DOHH2 (cell line): ENCODE data around the gene ALX4.

ENCODE experiments used
- H3F3A ChIP-seq: fragments of 200-600 bp; sonication (generic), shearing (Covaris generic); 2 replicates; pipeline ENCODE4 v1.6.0; 2016; ENCODE audit warnings: antibody characterized with exemption, mild to moderate bottlenecking; ENCODE audit not compliant: control insufficient read depth, insufficient read depth
- H3K27ac ChIP-seq: fragments of 200-600 bp; sonication (generic); 2 replicates; pipeline ENCODE4 v1.5.1; 2014; ENCODE audit warnings: low read depth, mild to moderate bottlenecking, low read length, moderate library complexity
- H3K27me3 ChIP-seq: fragments of 200-600 bp; sonication (generic); 2 replicates; pipeline ENCODE4 v1.6.1; 2014; ENCODE audit warnings: mild to moderate bottlenecking, low read length, mixed read lengths; ENCODE audit not compliant: control insufficient read depth
- H3K36me3 ChIP-seq: fragments of 200-600 bp; sonication (generic); 2 replicates; pipeline ENCODE4 v1.6.1; 2014; ENCODE audit warnings: mild to moderate bottlenecking, low read length, moderate library complexity, mixed read lengths; ENCODE audit not compliant: control insufficient read depth
- H3K4me1 ChIP-seq: fragments of 200-600 bp; sonication (generic); 2 replicates; pipeline ENCODE4 v1.6.1; 2014; ENCODE audit warnings: mild to moderate bottlenecking, low read length, mixed read lengths; ENCODE audit not compliant: control insufficient read depth
- H3K4me2 ChIP-seq: fragments of 200-600 bp; sonication (generic); 2 replicates; pipeline ENCODE4 v1.6.0; 2014; ENCODE audit warnings: mild to moderate bottlenecking, low read length, moderate library complexity
- H3K4me3 ChIP-seq: fragments of 200-600 bp; sonication (generic); 2 replicates; pipeline ENCODE4 v1.5.1; 2014; ENCODE audit warnings: mild to moderate bottlenecking, low read length, mixed read lengths
- H3K79me2 ChIP-seq: fragments of 200-600 bp; sonication (generic); 2 replicates; pipeline ENCODE4 v1.6.1; 2014; ENCODE audit warnings: mild to moderate bottlenecking, low read length, mixed read lengths; ENCODE audit not compliant: control insufficient read depth
- H3K9me2 ChIP-seq: fragments of 200-600 bp; sonication (generic); replicated peaks from 2 replicates; pipeline ENCODE4 v1.6.1; 2014; ENCODE audit warnings: mild to moderate bottlenecking, low read length, mixed read lengths; ENCODE audit not compliant: control insufficient read depth
- H3K9me3 ChIP-seq: fragments of 200-600 bp; sonication (generic); 2 replicates; pipeline ENCODE4 v1.6.1; 2014; ENCODE audit warnings: antibody characterized with exemption, low read length, mixed read lengths; ENCODE audit not compliant: control insufficient read depth, insufficient read depth
- H4K20me1 ChIP-seq: fragments of 200-600 bp; sonication (generic); 2 replicates; pipeline ENCODE4 v1.6.0; 2014; ENCODE audit warnings: low read depth, mild to moderate bottlenecking, antibody characterized with exemption, low read length, moderate library complexity; ENCODE audit not compliant: control insufficient read depth, insufficient read depth
- EZH2phosphoT487 ChIP-seq: fragments of 200-600 bp; sonication (generic); IDR thresholded peaks from 2 replicates; pipeline ENCODE4 v1.6.1; 2017; ENCODE audit warnings: borderline replicate concordance, mild to moderate bottlenecking, antibody characterized with exemption, low read length, moderate library complexity, mixed read lengths
- TF ChIP-seq, protein P1 (sequence below): fragments of 200-600 bp; sonication (generic); IDR thresholded peaks from one replicate; pipeline ENCODE4 v1.5.1; 2014; ENCODE audit warnings: antibody characterized with exemption, mild to moderate bottlenecking, low read depth, low read length; ENCODE audit not compliant: poor library complexity, severe bottlenecking

ALX4 gene

GRCh38 chr11:44313761-44314489 lies 4.0 kb upstream of the ALX4 start:
- no peaks in the 10 kb centered on the region for H3K4me1 ChIP-seq
- H3K4me2 ChIP-seq: no peak overlapping the region
- H3K79me2 ChIP-seq: no peaks in the 10 kb centered on the region
- H3K9me2 ChIP-seq: no peaks in the 10 kb centered on the region
- TF ChIP-seq EZH2phosphoT487: no peak
- TF ChIP-seq, protein P1, sequence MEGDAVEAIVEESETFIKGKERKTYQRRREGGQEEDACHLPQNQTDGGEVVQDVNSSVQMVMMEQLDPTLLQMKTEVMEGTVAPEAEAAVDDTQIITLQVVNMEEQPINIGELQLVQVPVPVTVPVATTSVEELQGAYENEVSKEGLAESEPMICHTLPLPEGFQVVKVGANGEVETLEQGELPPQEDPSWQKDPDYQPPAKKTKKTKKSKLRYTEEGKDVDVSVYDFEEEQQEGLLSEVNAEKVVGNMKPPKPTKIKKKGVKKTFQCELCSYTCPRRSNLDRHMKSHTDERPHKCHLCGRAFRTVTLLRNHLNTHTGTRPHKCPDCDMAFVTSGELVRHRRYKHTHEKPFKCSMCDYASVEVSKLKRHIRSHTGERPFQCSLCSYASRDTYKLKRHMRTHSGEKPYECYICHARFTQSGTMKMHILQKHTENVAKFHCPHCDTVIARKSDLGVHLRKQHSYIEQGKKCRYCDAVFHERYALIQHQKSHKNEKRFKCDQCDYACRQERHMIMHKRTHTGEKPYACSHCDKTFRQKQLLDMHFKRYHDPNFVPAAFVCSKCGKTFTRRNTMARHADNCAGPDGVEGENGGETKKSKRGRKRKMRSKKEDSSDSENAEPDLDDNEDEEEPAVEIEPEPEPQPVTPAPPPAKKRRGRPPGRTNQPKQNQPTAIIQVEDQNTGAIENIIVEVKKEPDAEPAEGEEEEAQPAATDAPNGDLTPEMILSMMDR: no peak
- H3F3A ChIP-seq: no peaks in the 10 kb centered on the region
- no peaks in the 10 kb centered on the region for H3K9me3 ChIP-seq
- no peak overlapping the region for H3K27ac ChIP-seq
- H3K4me3 ChIP-seq: no peak overlapping the region
- no peaks in the 10 kb centered on the region for H3K36me3 ChIP-seq
- peaks cover 7% of the 10 kb centered on the region for H3K27me3 ChIP-seq
- no peaks in the 10 kb centered on the region for H4K20me1 ChIP-seq

GRCh38 chr11:44312876-44313275 lies 2.9 kb upstream of the ALX4 start:
- Histone ChIP-seq H3K79me2 (no peaks in the 10 kb centered on the region), H3K9me2 (no peaks in the 10 kb centered on the region), H3K4me3 (no peak overlapping the region), H4K20me1 (no peaks in the 10 kb centered on the region), H3K9me3 (no peaks in the 10 kb centered on the region), H3K4me1 (no peaks in the 10 kb centered on the region), H3K27ac (no peak overlapping the region), H3K4me2 (no peak overlapping the region), H3K36me3 (no peaks in the 10 kb centered on the region), H3K27me3 (no peaks in the 10 kb centered on the region), H3F3A (no peaks in the 10 kb centered on the region)
- TF ChIP-seq EZH2phosphoT487: no peak
- TF ChIP-seq, protein P1: no peak

DNA sequence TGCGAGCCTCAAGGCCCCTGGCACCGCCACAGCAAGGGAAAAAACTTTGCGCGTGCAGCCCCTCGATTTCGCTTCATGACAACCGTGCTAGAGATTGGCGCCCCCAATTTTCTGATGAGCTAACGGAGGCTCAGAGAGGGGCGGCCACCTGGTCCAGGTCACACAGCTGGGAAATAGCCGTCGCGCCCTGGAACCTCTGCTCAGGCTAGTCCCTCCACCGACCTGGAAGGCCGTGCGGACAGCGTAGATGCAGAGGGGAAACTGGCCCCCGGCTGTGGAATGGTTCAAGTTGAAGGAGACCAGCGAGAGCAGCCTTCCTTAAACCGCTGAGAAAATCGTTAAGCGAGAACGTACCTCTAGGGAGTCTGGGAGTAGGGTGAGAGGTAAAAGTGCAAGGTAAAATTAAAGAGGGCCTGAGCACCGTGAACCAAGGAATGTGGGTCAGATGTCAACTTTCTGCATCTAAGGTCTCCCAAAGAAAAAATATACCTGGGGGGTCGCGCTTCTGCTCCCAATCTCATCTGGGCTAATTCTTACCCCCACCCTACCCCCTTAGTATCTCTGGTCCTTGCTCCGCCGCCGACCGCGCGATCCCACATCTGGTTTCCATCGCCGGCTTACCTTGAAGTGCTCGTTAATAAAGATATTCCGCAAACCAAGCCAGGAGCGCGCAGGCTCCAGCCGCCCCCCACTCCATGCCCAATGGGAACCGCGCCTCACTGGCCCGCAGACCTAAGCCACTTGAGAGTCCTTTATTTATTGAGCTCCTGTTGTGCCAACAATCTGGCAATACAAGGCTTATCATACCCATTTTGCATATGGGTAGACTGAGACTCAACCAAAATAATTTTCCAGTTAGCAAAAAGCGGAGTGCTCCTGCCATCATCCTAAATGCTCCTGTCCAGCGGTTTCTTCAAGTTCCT lies 1.7 kb upstream of the ALX4 start:
- H3K27me3 ChIP-seq: peaks cover under 1% of the 10 kb centered on the region; the same call in 1 of the 2 replicates
- H4K20me1 ChIP-seq: no peaks in the 10 kb centered on the region

More for the DNA sequence above, 1.7 kb upstream of the ALX4 start:
- Histone ChIP-seq H3K4me2 (no peak overlapping the region), H3K27ac (no peak overlapping the region), H3K79me2 (no peaks in the 10 kb centered on the region), H3K4me3 (no peak overlapping the region), H3F3A (no peaks in the 10 kb centered on the region), H3K4me1 (no peaks in the 10 kb centered on the region), H3K36me3 (no peaks in the 10 kb centered on the region), H3K9me3 (no peaks in the 10 kb centered on the region), H3K9me2 (no peaks in the 10 kb centered on the region)
- TF ChIP-seq, protein P1: no peak
- TF ChIP-seq EZH2phosphoT487: no peak
